GM19238 (cell line): ENCODE measurements around the gene WBP1.
"Not testable (repeated sequence)": the region's sequence is repeated elsewhere in the genome, so short reads cannot be mapped to it uniquely, and the experiment has no call there.

ENCODE experiments used
- DNase-seq: peaks from one replicate; pipeline ENCODE4 v3.0.0; 2011; ENCODE audit warnings: low spot score; ENCODE audit not compliant: insufficient read length

WBP1 gene

GRCh38 chr2:74481961-74482800 lies 23.9 kb downstream of the WBP1 start:
- no peak for DNase-seq

GRCh38 chr2:74482801-74483674 lies 24.8 kb downstream of the WBP1 start, which contains the start of the genes CCDC142 and TTC31:
Gene CCDC142 (minus strand): TSS chr2:74482998. CDS start chr2:74482837, 161 bp downstream.
Gene TTC31 (plus strand): TSS chr2:74483081. CDS start chr2:74483096, 15 bp downstream.
- DNase-seq = peak; percentile 87

- not testable (repeated sequence) for DNase-seq
Measured at GRCh38 chr2:74483675-74484164, 25.5 kb downstream of the WBP1 start.

- no peak for DNase-seq
Measured at GRCh38 chr2:74486141-74486540, 27.9 kb downstream of the WBP1 start.

- DNase-seq = no peak
Measured at GRCh38 chr2:74488643-74489481, 30.6 kb downstream of the WBP1 start.

- no peak for DNase-seq
Measured at GRCh38 chr2:74489906-74490305, 31.7 kb downstream of the WBP1 start.

GRCh38 chr2:74491648-74492544 lies 33.7 kb downstream of the WBP1 start:
- DNase-seq = no peak

GRCh38 chr2:74493546-74493945 lies 35.3 kb downstream of the WBP1 start:
- no peak for DNase-seq

GRCh38 chr2:74495440-74495839 lies 37.2 kb downstream of the WBP1 start:
- DNase-seq = no peak

GRCh38 chr2:74496997-74497776 lies 38.9 kb downstream of the WBP1 start:
- no peak for DNase-seq

- DNase-seq = no peak
Measured at GRCh38 chr2:74497777-74498499, 39.7 kb downstream of the WBP1 start.

- DNase-seq = no peak
Measured at GRCh38 chr2:74498500-74499266, 40.4 kb downstream of the WBP1 start.

- no peak for DNase-seq
Measured at GRCh38 chr2:74499267-74499939, 41.2 kb downstream of the WBP1 start, which contains the start of gene LBX2. Gene LBX2 (minus strand): TSS chr2:74499603. CDS start chr2:74499537, 66 bp downstream.

GRCh38 chr2:74499940-74500577 lies 41.8 kb downstream of the WBP1 start:
- DNase-seq = no peak

GRCh38 chr2:74500578-74500946 lies 42.3 kb downstream of the WBP1 start:
- DNase-seq = no peak

GRCh38 chr2:74501335-74502071 lies 43.3 kb downstream of the WBP1 start:
- DNase-seq = no peak
